ENCODE results near the gene CSF2RB. TPM values are rescaled to one million over a fixed set of nuclear protein-coding genes. Genes with fewer than 3 reads are reported as not detected.

CSF2RB gene
- polyA plus RNA-seq, 2 of the 4 experiments (the other 2 are of a cell fraction): not detected

DNA sequence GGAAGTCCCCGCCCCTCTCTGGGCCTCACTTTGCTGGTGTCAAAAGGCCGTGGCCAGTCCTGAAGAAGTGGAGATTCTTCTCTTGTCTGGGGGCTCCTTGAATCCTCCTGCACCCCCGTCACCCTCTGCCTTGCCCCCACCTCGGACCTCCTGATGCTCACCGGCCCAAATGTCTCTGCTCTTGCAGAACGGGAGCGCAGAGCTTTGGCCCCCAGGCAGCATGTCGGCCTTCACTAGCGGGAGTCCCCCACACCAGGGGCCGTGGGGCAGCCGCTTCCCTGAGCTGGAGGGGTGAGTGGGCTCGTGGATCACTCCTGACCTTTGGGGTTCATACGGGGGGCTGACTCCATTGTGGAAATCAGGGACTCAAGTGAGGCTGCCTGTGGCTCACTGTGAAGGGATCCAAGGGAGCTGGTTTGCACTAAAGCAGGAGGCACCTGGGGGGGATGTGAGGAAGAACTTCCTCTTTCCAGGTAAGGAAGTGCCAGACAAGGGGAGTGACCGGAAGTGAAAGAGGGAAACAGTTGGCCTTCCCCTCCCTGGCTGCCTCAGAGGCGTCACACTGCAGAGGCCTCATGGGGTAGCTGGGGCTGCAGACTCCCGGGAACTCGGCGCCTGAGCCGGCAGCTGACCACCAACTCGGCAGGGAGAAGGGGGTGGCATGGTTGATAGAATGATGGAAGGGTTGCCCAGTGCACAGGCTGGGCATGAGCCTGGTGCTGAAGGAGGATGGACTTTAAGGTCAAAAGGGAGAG, 23.1 kb downstream of the CSF2RB start (continued):
- TF ChIP-seq, protein P1, sequence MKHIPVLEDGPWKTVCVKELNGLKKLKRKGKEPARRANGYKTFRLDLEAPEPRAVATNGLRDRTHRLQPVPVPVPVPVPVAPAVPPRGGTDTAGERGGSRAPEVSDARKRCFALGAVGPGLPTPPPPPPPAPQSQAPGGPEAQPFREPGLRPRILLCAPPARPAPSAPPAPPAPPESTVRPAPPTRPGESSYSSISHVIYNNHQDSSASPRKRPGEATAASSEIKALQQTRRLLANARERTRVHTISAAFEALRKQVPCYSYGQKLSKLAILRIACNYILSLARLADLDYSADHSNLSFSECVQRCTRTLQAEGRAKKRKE (CRISPR knock-in tag; IDR thresholded peaks at IDR 0.05; ENCODE audit: low read depth): no peak
- no peak for TF ChIP-seq HOXB13 (CRISPR knock-in tag; IDR thresholded peaks at IDR 0.05; ENCODE audit: low read depth)

DNA sequence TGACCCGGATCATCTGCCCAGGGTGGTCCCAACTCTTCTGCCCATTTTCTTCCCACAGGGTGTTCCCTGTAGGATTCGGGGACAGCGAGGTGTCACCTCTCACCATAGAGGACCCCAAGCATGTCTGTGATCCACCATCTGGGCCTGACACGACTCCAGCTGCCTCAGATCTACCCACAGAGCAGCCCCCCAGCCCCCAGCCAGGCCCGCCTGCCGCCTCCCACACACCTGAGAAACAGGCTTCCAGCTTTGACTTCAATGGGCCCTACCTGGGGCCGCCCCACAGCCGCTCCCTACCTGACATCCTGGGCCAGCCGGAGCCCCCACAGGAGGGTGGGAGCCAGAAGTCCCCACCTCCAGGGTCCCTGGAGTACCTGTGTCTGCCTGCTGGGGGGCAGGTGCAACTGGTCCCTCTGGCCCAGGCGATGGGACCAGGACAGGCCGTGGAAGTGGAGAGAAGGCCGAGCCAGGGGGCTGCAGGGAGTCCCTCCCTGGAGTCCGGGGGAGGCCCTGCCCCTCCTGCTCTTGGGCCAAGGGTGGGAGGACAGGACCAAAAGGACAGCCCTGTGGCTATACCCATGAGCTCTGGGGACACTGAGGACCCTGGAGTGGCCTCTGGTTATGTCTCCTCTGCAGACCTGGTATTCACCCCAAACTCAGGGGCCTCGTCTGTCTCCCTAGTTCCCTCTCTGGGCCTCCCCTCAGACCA, 24.0 kb downstream of the CSF2RB start:
- POLR2A ChIA-PET: no interaction called here
- H3K4me2 ChIP-seq: no peak overlapping the region
- H3K4me3 ChIP-seq: no peak overlapping the region
- TF ChIP-seq NR3C1 (IDR thresholded peaks at IDR 0.05) (no peak), TP53 (CRISPR knock-in tag; IDR thresholded peaks at IDR 0.05) (no peak), MAZ (IDR thresholded peaks at IDR 0.05; ENCODE audit: borderline replicate concordance, low read depth, low read length) (no peak), RAD21 (conservative IDR thresholded peaks at IDR 0.05 in 1 of 2, IDR thresholded peaks at IDR 0.05 in 1 of 2) (no peak), USF2 (IDR thresholded peaks at IDR 0.05) (no peak), POLR2A (IDR thresholded peaks at IDR 0.05; ENCODE audit: low read length) (no peak), KDM5A (IDR thresholded peaks at IDR 0.05) (no peak), PHF8 (IDR thresholded peaks at IDR 0.05; ENCODE audit: borderline replicate concordance, low read depth) (no peak), EP300 (IDR thresholded peaks at IDR 0.05) (no peak), ZC3H11A (IDR thresholded peaks at IDR 0.05) (no peak), MAFK (IDR thresholded peaks at IDR 0.05; ENCODE audit: partially characterized antibody) (no peak), CBX8 (IDR thresholded peaks at IDR 0.05) (no peak), ZSCAN20 (CRISPR knock-in tag; IDR thresholded peaks at IDR 0.05) (no peak), RCOR1 (IDR thresholded peaks at IDR 0.05; ENCODE audit: low read depth, low read length) (no peak)
- TF ChIP-seq, protein P1 (CRISPR knock-in tag; IDR thresholded peaks at IDR 0.05; ENCODE audit: low read depth): no peak
- DNase-seq (ENCODE audit: low read depth in 1 of 2, low spot score in 1 of 2) (no peak), FAIRE-seq (no peak), ATAC-seq (no peak)
- no peaks in the 10 kb centered on the region for H3K9me3 ChIP-seq
- WGBS (ENCODE audit: missing lambda C conversion rate): 51% methylated on average over 5 of the region's 14 CpGs
- H3K4me1 ChIP-seq: no peaks in the 10 kb centered on the region
- CTCF ChIA-PET: interaction anchor here (1.3 kb wide), 1 partner anchor 9 kb away, joined by 3 read pairs; no protein-coding TSS in a partner anchor
- H3K27ac ChIP-seq: no peak overlapping the region

DNA sequence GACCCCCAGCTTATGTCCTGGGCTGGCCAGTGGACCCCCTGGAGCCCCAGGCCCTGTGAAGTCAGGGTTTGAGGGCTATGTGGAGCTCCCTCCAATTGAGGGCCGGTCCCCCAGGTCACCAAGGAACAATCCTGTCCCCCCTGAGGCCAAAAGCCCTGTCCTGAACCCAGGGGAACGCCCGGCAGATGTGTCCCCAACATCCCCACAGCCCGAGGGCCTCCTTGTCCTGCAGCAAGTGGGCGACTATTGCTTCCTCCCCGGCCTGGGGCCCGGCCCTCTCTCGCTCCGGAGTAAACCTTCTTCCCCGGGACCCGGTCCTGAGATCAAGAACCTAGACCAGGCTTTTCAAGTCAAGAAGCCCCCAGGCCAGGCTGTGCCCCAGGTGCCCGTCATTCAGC, 24.6 kb downstream of the CSF2RB start:
- Histone ChIP-seq H3K9me3 (no peaks in the 10 kb centered on the region), H3K4me1 (no peaks in the 10 kb centered on the region), H3K27ac (no peak overlapping the region), H3K4me3 (no peak overlapping the region), H3K4me2 (no peak overlapping the region)
- ATAC-seq (no peak), DNase-seq (ENCODE audit: low read depth in 1 of 2, low spot score in 1 of 2) (no peak), FAIRE-seq (no peak)
- CTCF ChIA-PET: interaction anchor here (0.7 to 1.3 kb wide), 2 partner anchors 9 to 57 kb away, joined by 3 read pairs; no protein-coding TSS in a partner anchor
- no peak for TF ChIP-seq CBX2 (IDR thresholded peaks at IDR 0.05; ENCODE audit: borderline replicate concordance, low read depth)
- no peak for TF ChIP-seq ZC3H11A (IDR thresholded peaks at IDR 0.05)
- TF ChIP-seq EHF (CRISPR knock-in tag; IDR thresholded peaks at IDR 0.05): no peak
- TF ChIP-seq HOXB5 (CRISPR knock-in tag; IDR thresholded peaks at IDR 0.05): no peak
- TF ChIP-seq JUNB (IDR thresholded peaks at IDR 0.05): no peak
- no peak for TF ChIP-seq HDAC2 (IDR thresholded peaks at IDR 0.05)
- no peak for TF ChIP-seq MYC (IDR thresholded peaks at IDR 0.05; ENCODE audit: borderline replicate concordance, low read length)
- no peak for TF ChIP-seq PBX3 (IDR thresholded peaks at IDR 0.05)
- no peak for TF ChIP-seq HOXA7 (CRISPR knock-in tag; IDR thresholded peaks at IDR 0.05)
- no peak for TF ChIP-seq NR3C1 (IDR thresholded peaks at IDR 0.05)
- no peak for TF ChIP-seq BHLHE40 (IDR thresholded peaks at IDR 0.05; ENCODE audit: low read depth, low read length)
- no peak for TF ChIP-seq EP300 (IDR thresholded peaks at IDR 0.05)
- TF ChIP-seq MAZ (IDR thresholded peaks at IDR 0.05; ENCODE audit: borderline replicate concordance, low read depth, low read length): no peak
- TF ChIP-seq RCOR1 (IDR thresholded peaks at IDR 0.05; ENCODE audit: low read depth, low read length): no peak
- no peak for TF ChIP-seq USF2 (IDR thresholded peaks at IDR 0.05)
- no peak for TF ChIP-seq JUN (IDR thresholded peaks at IDR 0.05)
- TF ChIP-seq, protein P1 (CRISPR knock-in tag; IDR thresholded peaks at IDR 0.05; ENCODE audit: low read depth): no peak
- no peak for TF ChIP-seq HEYL (CRISPR knock-in tag; IDR thresholded peaks at IDR 0.05)
- POLR2A ChIA-PET: no interaction called here
- WGBS (ENCODE audit: missing lambda C conversion rate): 70% methylated on average over 9 of the region's 12 CpGs
